Gastroesophageal sphincter (tissue), 3 donors: ENCODE measurements around the gene TXLNB.

Source experiments
- POLR2A ChIP-seq, 2 donors: fragments of 450-650 bp; IDR thresholded peaks; one replicate each; pipeline ENCODE4 v1.6.1; 2017; ENCODE audit warnings: antibody characterized with exemption in 2 of 2, mild to moderate bottlenecking in 2 of 2, moderate library complexity in 1 of 2
- TF ChIP-seq, protein P1 (sequence below), 4 experiments: fragments of 200-600 bp in 2 of 4; fragments of 450-650 bp in 2 of 4; sonication (generic) in 1 of 4; IDR thresholded peaks; one replicate each; pipeline ENCODE4 v1.5.1; 2017 to 2019; ENCODE audit warnings: antibody characterized with exemption in 4 of 4, mild to moderate bottlenecking in 2 of 4, moderate library complexity in 2 of 4

DNA sequence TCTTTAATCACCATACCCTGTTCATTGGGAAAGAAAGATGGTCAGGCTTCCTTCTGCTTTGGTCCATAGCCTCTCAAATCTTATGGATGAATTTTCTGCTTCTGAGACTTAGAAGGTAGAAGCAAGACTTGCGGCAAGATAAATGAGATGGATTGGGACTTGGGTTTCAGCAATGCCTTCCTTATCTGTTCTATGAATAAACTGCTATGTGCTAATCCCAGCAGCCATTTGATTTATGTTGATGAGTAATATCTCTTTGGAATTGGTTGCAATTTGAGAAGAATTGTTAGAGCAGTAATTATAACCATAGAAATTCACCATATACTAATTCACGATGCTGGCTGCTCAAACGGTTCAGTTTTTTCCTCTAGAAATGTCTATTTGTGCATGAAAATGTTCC, 48.3 kb downstream of the TXLNB start:
- no peak for TF ChIP-seq POLR2A (IDR thresholded peaks at IDR 0.05)
- TF ChIP-seq, protein P1, sequence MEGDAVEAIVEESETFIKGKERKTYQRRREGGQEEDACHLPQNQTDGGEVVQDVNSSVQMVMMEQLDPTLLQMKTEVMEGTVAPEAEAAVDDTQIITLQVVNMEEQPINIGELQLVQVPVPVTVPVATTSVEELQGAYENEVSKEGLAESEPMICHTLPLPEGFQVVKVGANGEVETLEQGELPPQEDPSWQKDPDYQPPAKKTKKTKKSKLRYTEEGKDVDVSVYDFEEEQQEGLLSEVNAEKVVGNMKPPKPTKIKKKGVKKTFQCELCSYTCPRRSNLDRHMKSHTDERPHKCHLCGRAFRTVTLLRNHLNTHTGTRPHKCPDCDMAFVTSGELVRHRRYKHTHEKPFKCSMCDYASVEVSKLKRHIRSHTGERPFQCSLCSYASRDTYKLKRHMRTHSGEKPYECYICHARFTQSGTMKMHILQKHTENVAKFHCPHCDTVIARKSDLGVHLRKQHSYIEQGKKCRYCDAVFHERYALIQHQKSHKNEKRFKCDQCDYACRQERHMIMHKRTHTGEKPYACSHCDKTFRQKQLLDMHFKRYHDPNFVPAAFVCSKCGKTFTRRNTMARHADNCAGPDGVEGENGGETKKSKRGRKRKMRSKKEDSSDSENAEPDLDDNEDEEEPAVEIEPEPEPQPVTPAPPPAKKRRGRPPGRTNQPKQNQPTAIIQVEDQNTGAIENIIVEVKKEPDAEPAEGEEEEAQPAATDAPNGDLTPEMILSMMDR (IDR thresholded peaks at IDR 0.05), result no peak
